IPS DF 6.9 (cell line): ENCODE measurements around the gene DNAH7.

Source experiments
- DNase-seq: peaks from one replicate; pipeline ENCODE4 v3.0.0-alpha.2; 2013; ENCODE audit warnings: low read depth, low spot score
- H3K27ac ChIP-seq: one replicate; pipeline ENCODE4 v1.5.1; 2013; ENCODE audit warnings: low read length, control low read depth
- H3K27me3 ChIP-seq: 2 replicates; pipeline ENCODE4 v1.6.1; 2013; ENCODE audit warnings: mild to moderate bottlenecking, low read length; ENCODE audit not compliant: control insufficient read depth, insufficient read depth
- H3K36me3 ChIP-seq: 2 replicates; pipeline ENCODE4 v1.6.1; 2013; ENCODE audit warnings: low read length; ENCODE audit not compliant: control insufficient read depth, insufficient read depth
- H3K4me1 ChIP-seq: 2 replicates; pipeline ENCODE4 v1.6.1; 2013; ENCODE audit warnings: low read length; ENCODE audit not compliant: control insufficient read depth, insufficient read depth
- H3K4me3 ChIP-seq: 2 replicates; pipeline ENCODE4 v1.5.1; 2013; ENCODE audit warnings: mild to moderate bottlenecking, low read length
- H3K9me3 ChIP-seq: 2 replicates; pipeline ENCODE4 v1.6.1; 2013; ENCODE audit warnings: low read length, inconsistent platforms; ENCODE audit not compliant: control insufficient read depth, insufficient read depth
- WGBS: extraction: QIAGEN DNeasy Blood & Tissue Kit; methylation state at CpG from one replicate; pipeline ENCODE4 v1.1.7; 2013; ENCODE audit warnings: mixed read lengths, missing lambda C conversion rate; ENCODE audit not compliant: insufficient read length, insufficient coverage; 5-methylcytosine and 5-hydroxymethylcytosine counted together

Gene DNAH7

DNA sequence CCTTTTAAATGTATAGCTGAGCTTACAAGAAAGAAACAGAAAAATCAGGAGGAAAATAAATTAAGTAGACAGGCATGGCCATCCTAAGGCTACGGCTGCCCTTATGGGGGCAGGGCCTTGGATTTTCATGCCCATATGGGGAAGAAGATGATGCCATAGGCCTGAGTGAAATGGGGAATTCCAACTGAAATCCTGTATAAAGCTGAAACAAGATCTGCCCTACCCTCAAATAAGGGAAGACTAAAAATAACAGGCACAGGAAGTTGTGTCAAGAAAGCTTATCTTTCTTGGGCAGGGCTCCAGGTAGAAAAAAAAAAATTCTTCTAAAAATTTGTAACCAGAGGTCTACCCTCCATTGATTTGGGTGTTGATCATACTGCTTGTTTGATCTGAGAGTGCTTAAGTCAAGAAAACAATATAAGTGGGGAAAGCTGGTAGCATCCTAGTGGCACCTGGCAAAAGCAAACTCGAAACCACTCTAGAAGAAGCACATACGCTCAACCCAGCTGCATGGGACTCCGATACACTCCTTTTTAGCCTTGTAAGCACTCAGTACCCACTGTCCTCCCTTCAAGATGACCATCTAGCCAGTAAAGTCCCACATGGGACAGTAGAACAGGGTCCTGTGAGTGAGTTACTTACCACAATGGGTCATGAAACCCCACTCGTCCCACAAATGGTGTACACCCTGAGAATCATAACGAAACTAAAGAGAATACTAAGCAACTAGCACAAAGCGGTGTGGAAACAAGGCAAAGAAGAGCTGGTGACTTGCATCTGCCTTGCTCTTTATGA lies 22.3 kb downstream of the DNAH7 start:
- Histone ChIP-seq H3K4me3 (no peak overlapping the region), H3K36me3 (no peaks in the 10 kb centered on the region), H3K27me3 (no peaks in the 10 kb centered on the region), H3K9me3 (no peaks in the 10 kb centered on the region), H3K4me1 (no peaks in the 10 kb centered on the region), H3K27ac (no peak overlapping the region)
- no CpG with 5 or more reads among the region's 7 CpGs for WGBS
- no peak for DNase-seq

- Histone ChIP-seq H3K4me1 (no peaks in the 10 kb centered on the region), H3K27ac (no peak overlapping the region), H3K4me3 (no peak overlapping the region), H3K27me3 (no peaks in the 10 kb centered on the region), H3K9me3 (no peaks in the 10 kb centered on the region), H3K36me3 (no peaks in the 10 kb centered on the region)
- no peak for DNase-seq
Measured at GRCh38 chr2:196041786-196042185, 26.9 kb downstream of the DNAH7 start.

DNA sequence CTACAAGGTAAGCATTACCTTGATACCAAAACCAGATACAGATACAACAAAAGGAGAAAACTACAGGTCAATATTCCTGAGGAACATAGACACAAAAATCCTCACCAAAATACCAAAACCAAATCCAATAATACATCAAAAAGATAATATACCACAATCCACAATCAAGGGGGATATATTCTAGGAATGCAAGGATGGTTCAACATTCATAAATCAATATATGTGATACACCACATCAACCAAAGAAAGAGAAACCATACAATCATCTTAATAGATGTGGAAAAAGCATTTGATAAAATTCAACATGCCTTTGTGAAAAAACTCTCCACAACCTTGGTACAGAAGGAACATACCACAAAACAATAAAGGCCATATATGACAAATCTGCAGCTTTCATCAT lies 28.4 kb downstream of the DNAH7 start:
- no peaks in the 10 kb centered on the region for H3K9me3 ChIP-seq
- no peaks in the 10 kb centered on the region for H3K36me3 ChIP-seq
- no peaks in the 10 kb centered on the region for H3K4me1 ChIP-seq
- H3K27ac ChIP-seq: no peak overlapping the region
- no peak overlapping the region for H3K4me3 ChIP-seq
- no peak for DNase-seq
- H3K27me3 ChIP-seq: no peaks in the 10 kb centered on the region

GRCh38 chr2:196036442-196036841 lies 32.2 kb downstream of the DNAH7 start:
- Histone ChIP-seq H3K36me3 (no peaks in the 10 kb centered on the region), H3K27ac (no peak overlapping the region), H3K4me3 (no peak overlapping the region), H3K9me3 (no peaks in the 10 kb centered on the region), H3K27me3 (no peaks in the 10 kb centered on the region), H3K4me1 (no peaks in the 10 kb centered on the region)
- no peak for DNase-seq
- no CpG with 5 or more reads among the region's 2 CpGs for WGBS

DNA sequence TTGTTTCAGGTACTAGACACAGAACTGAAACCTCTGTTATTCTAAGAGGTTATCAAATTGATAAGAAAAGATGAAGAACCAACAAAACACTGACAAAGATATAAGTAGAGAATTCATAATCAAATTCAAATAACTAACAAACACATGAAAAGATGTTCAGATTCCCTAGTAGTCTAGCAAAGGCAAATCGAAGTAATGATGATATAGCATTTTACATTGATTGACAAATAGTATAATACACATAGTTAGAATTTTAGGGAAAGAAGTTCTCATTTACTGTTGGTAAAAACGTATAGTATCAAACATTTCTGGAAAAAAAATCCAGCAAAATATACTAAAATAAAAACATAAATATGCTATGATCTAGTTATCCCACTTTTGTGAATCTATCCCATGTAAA lies 50.6 kb downstream of the DNAH7 start:
- Histone ChIP-seq H3K27me3 (no peaks in the 10 kb centered on the region), H3K4me1 (no peaks in the 10 kb centered on the region)
- no CpG with 5 or more reads among the region's 2 CpGs for WGBS

GRCh38 chr2:196012314-196012713 lies 56.3 kb downstream of the DNAH7 start:
- WGBS: 100% methylated on average over 1 of the region's 2 CpGs
- Histone ChIP-seq H3K27ac (no peak overlapping the region), H3K4me1 (no peaks in the 10 kb centered on the region), H3K4me3 (no peak overlapping the region), H3K27me3 (no peaks in the 10 kb centered on the region), H3K36me3 (no peaks in the 10 kb centered on the region), H3K9me3 (no peaks in the 10 kb centered on the region)
- DNase-seq: no peak

More for the DNA sequence above, 50.6 kb downstream of the DNAH7 start:
- Histone ChIP-seq H3K4me3 (no peak overlapping the region), H3K9me3 (no peaks in the 10 kb centered on the region), H3K27ac (no peak overlapping the region), H3K36me3 (no peaks in the 10 kb centered on the region)
- DNase-seq: no peak

GRCh38 chr2:196000551-196000950 lies 68.1 kb downstream of the DNAH7 start:
- Histone ChIP-seq H3K36me3 (no peaks in the 10 kb centered on the region), H3K4me1 (no peaks in the 10 kb centered on the region), H3K27ac (no peak overlapping the region), H3K27me3 (no peaks in the 10 kb centered on the region), H3K9me3 (no peaks in the 10 kb centered on the region), H3K4me3 (no peak overlapping the region)
- DNase-seq: no peak
- WGBS: no CpG with 5 or more reads among the region's 1 CpG

GRCh38 chr2:195998070-195998469 lies 70.6 kb downstream of the DNAH7 start:
- Histone ChIP-seq H3K27me3 (no peaks in the 10 kb centered on the region), H3K36me3 (no peaks in the 10 kb centered on the region), H3K4me1 (no peaks in the 10 kb centered on the region), H3K4me3 (no peak overlapping the region), H3K27ac (no peak overlapping the region), H3K9me3 (no peaks in the 10 kb centered on the region)
- no peak for DNase-seq
- WGBS: no CpG with 5 or more reads among the region's 8 CpGs

- DNase-seq: peak; percentile 2
- Histone ChIP-seq H3K4me3 (no peak overlapping the region), H3K4me1 (no peaks in the 10 kb centered on the region), H3K9me3 (no peaks in the 10 kb centered on the region), H3K27ac (no peak overlapping the region), H3K27me3 (no peaks in the 10 kb centered on the region), H3K36me3 (no peaks in the 10 kb centered on the region)
- no CpG with 5 or more reads among the region's 6 CpGs for WGBS
Measured at GRCh38 chr2:195995499-195995898, 73.1 kb downstream of the DNAH7 start.

DNA sequence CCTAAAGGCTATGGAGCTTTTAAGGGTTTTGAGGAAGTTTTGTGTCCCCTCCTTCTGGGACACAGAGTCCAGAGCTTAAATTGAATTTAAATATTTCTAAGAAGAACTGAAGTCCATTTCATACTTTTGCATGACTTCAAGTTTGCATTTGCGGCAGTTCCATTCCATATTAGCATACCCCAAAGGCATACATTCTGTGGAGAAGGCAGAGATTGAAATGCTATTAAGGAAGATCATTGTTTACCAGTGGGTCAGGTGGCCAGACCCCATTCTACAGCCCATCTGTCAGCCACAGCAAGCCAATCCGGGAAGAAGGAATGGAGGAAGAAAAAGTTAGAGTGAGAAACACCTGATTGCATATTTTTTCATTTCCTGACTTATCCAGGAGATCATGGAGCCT lies 75.0 kb downstream of the DNAH7 start:
- Histone ChIP-seq H3K4me1 (no peaks in the 10 kb centered on the region), H3K9me3 (no peaks in the 10 kb centered on the region), H3K27ac (no peak overlapping the region), H3K36me3 (no peaks in the 10 kb centered on the region), H3K27me3 (no peaks in the 10 kb centered on the region), H3K4me3 (no peak overlapping the region)
- DNase-seq: no peak
- no CpG with 5 or more reads among the region's 2 CpGs for WGBS

GRCh38 chr2:195985741-195986140 lies 82.9 kb downstream of the DNAH7 start:
- no CpG with 5 or more reads among the region's 3 CpGs for WGBS

More at GRCh38 chr2:195985741-195986140, 82.9 kb downstream of the DNAH7 start:
- H3K4me1 ChIP-seq: no peaks in the 10 kb centered on the region; the same call in 1 of the 2 replicates
- no peak overlapping the region for H3K27ac ChIP-seq
- H3K27me3 ChIP-seq: no peaks in the 10 kb centered on the region
- DNase-seq: no peak
- no peaks in the 10 kb centered on the region for H3K9me3 ChIP-seq
- no peaks in the 10 kb centered on the region for H3K36me3 ChIP-seq
- no peak overlapping the region for H3K4me3 ChIP-seq
